ENCODE data around the gene PIGQ. TPM values are rescaled to one million over a fixed set of nuclear protein-coding genes. Genes with fewer than 3 reads are reported as not detected.

Gene PIGQ
- total and polyA plus RNA-seq, 2 of the 4 experiments (the other 2 are of a cell fraction) = 5.9 to 36.8 TPM

DNA sequence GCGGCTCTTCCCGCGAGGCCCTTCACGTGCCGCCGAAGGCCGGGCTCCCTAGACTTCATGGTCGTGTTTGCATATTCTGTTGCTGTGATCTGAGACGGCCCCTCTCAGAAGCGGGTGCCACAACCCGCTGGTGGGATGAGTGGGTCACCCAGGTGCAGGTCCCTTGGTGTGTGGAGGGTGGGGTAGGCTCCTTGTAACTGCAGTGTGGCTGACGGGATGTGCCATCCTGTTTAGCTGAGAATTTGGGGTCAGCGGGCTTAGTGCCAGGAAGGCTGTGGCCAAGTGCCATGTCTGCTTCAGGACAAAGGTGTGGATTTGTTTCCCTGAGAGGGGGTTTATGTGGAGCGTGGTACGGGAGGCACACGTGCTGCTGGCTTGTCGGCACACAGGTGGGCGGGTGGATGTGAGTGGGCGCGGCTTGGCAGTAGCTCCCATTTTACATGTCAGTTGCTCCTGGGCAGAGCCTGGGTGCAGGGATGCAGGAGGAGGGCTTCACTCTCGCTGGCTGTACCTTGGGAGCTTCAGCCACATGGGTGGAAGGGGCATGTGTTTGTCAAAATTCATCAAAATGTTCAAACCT lies 51.8 kb downstream of the PIGQ start:
- Histone ChIP-seq H3K9me3 (ENCODE audit: control insufficient read depth, insufficient read depth, low read length) (no peaks in the 10 kb centered on the region), H2AK5ac (ENCODE audit: low read depth, low read length) (peak overlapping the region; percentile 70), H3K4me1 (ENCODE audit: control insufficient read depth, insufficient read depth, low read length) (peaks cover 9% of the 10 kb centered on the region), H3K9ac (ENCODE audit: low read depth, low read length) (no peak overlapping the region), H3K4me3 (ENCODE audit: insufficient read depth, low read depth, low read length) (no peak overlapping the region), H2BK15ac (ENCODE audit: low read depth, low read length) (no peak overlapping the region; the same call in 2 of the 3 replicates), H2BK5ac (ENCODE audit: low read depth, low read length, poor library complexity, severe bottlenecking) (peak overlapping the region; percentile 71), H3K9me1 (ENCODE audit: insufficient read depth, low read length) (peaks cover 4% of the 10 kb centered on the region; the same call in 1 of the 2 replicates), H4K91ac (ENCODE audit: insufficient read depth, low read depth, low read length) (peak overlapping the region; percentile 61), H3K23ac (ENCODE audit: low read depth, low read length) (no peak overlapping the region), H3K4ac (ENCODE audit: low read depth, low read length) (peak overlapping the region; percentile 7; the same call in 1 of the 2 replicates), H3K27me3 (ENCODE audit: control insufficient read depth, insufficient read depth, low read length) (no peaks in the 10 kb centered on the region), H3K79me1 (ENCODE audit: low read depth in 1 of 2, low read length in 2 of 2) (peaks cover 9 to 54% of the 10 kb centered on the region in 2 experiments; a peak in 2 of 4 replicates), H4K20me1 (ENCODE audit: insufficient read depth, low read length) (peaks cover 16% of the 10 kb centered on the region), H3K27ac (ENCODE audit: insufficient read depth, low read length) (peak overlapping the region; percentile 45), H2AFZ (replicated peaks; ENCODE audit: low read length, poor library complexity) (no peak overlapping the region), H3K4me2 (ENCODE audit: low read depth, low read length) (no peak overlapping the region; the same call in 1 of the 2 replicates), H4K8ac (ENCODE audit: low read depth in 2 of 2, low read length in 2 of 2) (peak overlapping the region in 1 of 2 experiments; percentile 52; a peak in 2 of 4 replicates), H4K5ac (ENCODE audit: low read depth, low read length) (peak overlapping the region; percentile 21; the same call in 1 of the 2 replicates), H2BK20ac (ENCODE audit: low read depth, low read length) (no peak overlapping the region), H2BK120ac (ENCODE audit: low read depth, low read length) (peak overlapping the region; percentile 3; the same call in 1 of the 2 replicates), H2AK9ac (replicated peaks; ENCODE audit: low read depth, low read length, poor library complexity) (peak overlapping the region; percentile 90), H3K36me3 (ENCODE audit: control insufficient read depth, insufficient read depth, low read length) (peaks cover 7% of the 10 kb centered on the region; the same call in 1 of the 2 replicates), H3K14ac (replicated peaks; ENCODE audit: low read depth, low read length) (0 out of 2 replicates have a peak overlapping the region, but pooled peaks have one; percentile 35), H3K56ac (ENCODE audit: extremely low read depth, insufficient read depth, low read length) (no peak overlapping the region), H3K18ac (ENCODE audit: low read depth, low read length) (no peak overlapping the region)
- 87% methylated on average over 9 of the region's 21 CpGs; no CpG with 5 or more reads in 1 of the 2 experiments for WGBS, 2 experiments (ENCODE audit: extremely low coverage in 2 of 2, insufficient read length in 1 of 2)
- dilution Hi-C loops (cut with HindIII; ENCODE audit: low sequenced_read_pairs, unreplicated experiment) (no loop called here), in situ Hi-C loops (cut with MboI; ENCODE audit: low sequenced_read_pairs) (no loop called here), intact Hi-C loops (cut with micrococcal nuclease) (no loop called here)
- TF ChIP-seq SMC3 (IDR thresholded peaks at IDR 0.05; ENCODE audit: low read depth, low read length) = no peak
- TF ChIP-seq FOS (IDR thresholded peaks at IDR 0.05; ENCODE audit: low read depth, low read length) = no peak
- TF ChIP-seq, protein P1, sequence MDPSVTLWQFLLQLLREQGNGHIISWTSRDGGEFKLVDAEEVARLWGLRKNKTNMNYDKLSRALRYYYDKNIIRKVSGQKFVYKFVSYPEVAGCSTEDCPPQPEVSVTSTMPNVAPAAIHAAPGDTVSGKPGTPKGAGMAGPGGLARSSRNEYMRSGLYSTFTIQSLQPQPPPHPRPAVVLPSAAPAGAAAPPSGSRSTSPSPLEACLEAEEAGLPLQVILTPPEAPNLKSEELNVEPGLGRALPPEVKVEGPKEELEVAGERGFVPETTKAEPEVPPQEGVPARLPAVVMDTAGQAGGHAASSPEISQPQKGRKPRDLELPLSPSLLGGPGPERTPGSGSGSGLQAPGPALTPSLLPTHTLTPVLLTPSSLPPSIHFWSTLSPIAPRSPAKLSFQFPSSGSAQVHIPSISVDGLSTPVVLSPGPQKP (IDR thresholded peaks at IDR 0.05; ENCODE audit: borderline replicate concordance, low read depth, low read length) = no peak
- no peak for TF ChIP-seq BHLHE40 (IDR thresholded peaks at IDR 0.05; ENCODE audit: low read depth, low read length)
- TF ChIP-seq MAFK (IDR thresholded peaks at IDR 0.05; ENCODE audit: low read depth, low read length) = no peak
- TF ChIP-seq POLR2A (IDR thresholded peaks at IDR 0.05; ENCODE audit: low read depth, low read length) = no peak
- no peak for TF ChIP-seq RFX5 (IDR thresholded peaks at IDR 0.05; ENCODE audit: low read depth, low read length)
- TF ChIP-seq RCOR1 (IDR thresholded peaks at IDR 0.05; ENCODE audit: insufficient replicate concordance, low read length) = no peak
- TF ChIP-seq NFE2L2 (IDR thresholded peaks at IDR 0.05; ENCODE audit: low read depth, low read length) = no peak
- BruUV-seq (replicated peaks) = no TSS peak
- DNase-seq (no peak), ATAC-seq (ENCODE audit: low read depth) (no peak)
- ChIA-PET CTCF (no interaction called here), POLR2A (ENCODE audit: unreplicated experiment) (interaction anchor here (0.6 kb wide), 1 partner anchor 21 kb away, joined by 3 read pairs; no protein-coding TSS in a partner anchor)

Measured in IMR-90 (cell line).